ENCODE measurements around the gene BBS2. TPM values are rescaled to one million over a fixed set of nuclear protein-coding genes. Genes with fewer than 3 reads are reported as not detected.

Gene BBS2
- total and polyA plus RNA-seq, 4 donors = 7.1 to 13.8 (median 11.1) TPM

DNA sequence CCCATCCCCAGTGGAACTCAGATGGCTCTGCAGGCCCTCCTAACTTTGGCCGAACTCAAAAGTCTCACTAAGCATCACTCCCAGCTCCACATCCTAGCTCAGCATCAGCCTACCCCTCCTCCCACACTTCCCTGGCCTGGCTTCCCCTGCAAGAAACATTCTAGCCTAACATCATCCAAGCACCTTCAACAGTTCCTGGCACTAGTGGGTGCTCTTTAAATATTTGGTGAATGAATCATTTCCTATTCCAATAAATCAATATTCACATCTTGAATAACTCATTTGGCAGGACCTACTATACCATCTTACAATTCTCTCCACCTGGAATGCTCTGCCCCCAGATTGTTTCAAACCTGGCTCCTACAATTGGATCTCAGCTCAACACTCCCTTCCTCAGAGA, 11.0 kb upstream of the BBS2 start:
- no peaks in the 10 kb centered on the region for H3K27me3 ChIP-seq (ENCODE audit: control insufficient read depth in 4 of 4, insufficient read depth in 4 of 4, low read length in 3 of 4)
- no peak for TF ChIP-seq RAD21 (IDR thresholded peaks at IDR 0.05)
- TF ChIP-seq GABPA (IDR thresholded peaks at IDR 0.05 in 1 of 2, conservative IDR thresholded peaks at IDR 0.05 in 1 of 2) = no peak
- no peak for TF ChIP-seq JUND (IDR thresholded peaks at IDR 0.05)
- TF ChIP-seq HNF4G (IDR thresholded peaks at IDR 0.05) = no peak
- no peak for TF ChIP-seq FOXA1 (IDR thresholded peaks at IDR 0.05)
- no peak for TF ChIP-seq SP1 (IDR thresholded peaks at IDR 0.05)
- TF ChIP-seq FOXA2 (IDR thresholded peaks at IDR 0.05) = no peak
- TF ChIP-seq HNF4A (conservative IDR thresholded peaks at IDR 0.05) = no peak
- TF ChIP-seq CTCF (IDR thresholded peaks at IDR 0.05; ENCODE audit: low read depth, low read length, missing input control) = no peak
- no peak for TF ChIP-seq TAF1 (conservative IDR thresholded peaks at IDR 0.05)
- TF ChIP-seq YY1 (IDR thresholded peaks at IDR 0.05) = no peak
- no peak for TF ChIP-seq NR2F2 (IDR thresholded peaks at IDR 0.05)
- TF ChIP-seq EGR1 (IDR thresholded peaks at IDR 0.05; ENCODE audit: low read depth in 2 of 2) = no peak
- TF ChIP-seq ZBTB33 (IDR thresholded peaks at IDR 0.05) = no peak
- TF ChIP-seq, protein P1, sequence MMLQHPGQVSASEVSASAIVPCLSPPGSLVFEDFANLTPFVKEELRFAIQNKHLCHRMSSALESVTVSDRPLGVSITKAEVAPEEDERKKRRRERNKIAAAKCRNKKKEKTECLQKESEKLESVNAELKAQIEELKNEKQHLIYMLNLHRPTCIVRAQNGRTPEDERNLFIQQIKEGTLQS (IDR thresholded peaks at IDR 0.05) = no peak
- TF ChIP-seq RXRA (IDR thresholded peaks at IDR 0.05) = no peak
- no peaks in the 10 kb centered on the region for H3K9me3 ChIP-seq (ENCODE audit: control insufficient read depth in 4 of 4, low read length in 3 of 4)
- H3K36me3 ChIP-seq (ENCODE audit: control insufficient read depth in 4 of 4, insufficient read depth in 3 of 4, low read depth in 1 of 4, low read length in 3 of 4) = no peaks in the 10 kb centered on the region
- H3K4me1 ChIP-seq (ENCODE audit: control insufficient read depth in 4 of 4, insufficient read depth in 4 of 4, low read length in 3 of 4) = no peaks in the 10 kb centered on the region
- no peak overlapping the region for H3K9ac ChIP-seq (ENCODE audit: low read depth in 1 of 2, low read length in 2 of 2)
- H3K4me3 ChIP-seq (ENCODE audit: low read depth in 1 of 3, low read length in 3 of 3) = no peak overlapping the region
- H3K27ac ChIP-seq (ENCODE audit: low read depth in 1 of 2, low read length in 2 of 2) = no peak overlapping the region
- WGBS = 96% methylated on average over 1 of the region's 1 CpG
- DNase-seq (ENCODE audit: low spot score) = no peak

- Histone ChIP-seq H3K9me3 (ENCODE audit: control insufficient read depth in 4 of 4, low read length in 3 of 4) (no peaks in the 10 kb centered on the region), H3K4me3 (ENCODE audit: low read depth in 1 of 3, low read length in 3 of 3) (no peak overlapping the region), H3K27me3 (ENCODE audit: control insufficient read depth in 4 of 4, insufficient read depth in 4 of 4, low read length in 3 of 4) (no peaks in the 10 kb centered on the region), H3K36me3 (ENCODE audit: control insufficient read depth in 4 of 4, insufficient read depth in 3 of 4, low read depth in 1 of 4, low read length in 3 of 4) (no peaks in the 10 kb centered on the region), H3K9ac (ENCODE audit: low read depth in 1 of 2, low read length in 2 of 2) (no peak overlapping the region), H3K4me1 (ENCODE audit: control insufficient read depth in 4 of 4, insufficient read depth in 4 of 4, low read length in 3 of 4) (peaks cover 0 to 3% (median 1%) of the 10 kb centered on the region in 4 donors), H3K27ac (ENCODE audit: low read depth in 1 of 2, low read length in 2 of 2) (no peak overlapping the region)
- TF ChIP-seq GABPA (IDR thresholded peaks at IDR 0.05 in 1 of 2, conservative IDR thresholded peaks at IDR 0.05 in 1 of 2) (no peak), HNF4A (conservative IDR thresholded peaks at IDR 0.05) (no peak), CTCF (IDR thresholded peaks at IDR 0.05; ENCODE audit: low read depth, low read length, missing input control) (no peak)
- TF ChIP-seq, protein P1 (IDR thresholded peaks at IDR 0.05) = no peak
- 87% methylated on average over 9 of the region's 9 CpGs for WGBS
- DNase-seq (ENCODE audit: low spot score) = no peak
Observed at GRCh38 chr16:56525236-56525635, 5.4 kb upstream of the BBS2 start.

Measured in liver (tissue), 9 donors.